ENCODE measurements around the gene SMIM41. TPM values are rescaled to one million over a fixed set of nuclear protein-coding genes. Genes with fewer than 3 reads are reported as not detected.

The SMIM41 gene
- total RNA-seq, 2 experiments from 2014 or later = not detected

DNA sequence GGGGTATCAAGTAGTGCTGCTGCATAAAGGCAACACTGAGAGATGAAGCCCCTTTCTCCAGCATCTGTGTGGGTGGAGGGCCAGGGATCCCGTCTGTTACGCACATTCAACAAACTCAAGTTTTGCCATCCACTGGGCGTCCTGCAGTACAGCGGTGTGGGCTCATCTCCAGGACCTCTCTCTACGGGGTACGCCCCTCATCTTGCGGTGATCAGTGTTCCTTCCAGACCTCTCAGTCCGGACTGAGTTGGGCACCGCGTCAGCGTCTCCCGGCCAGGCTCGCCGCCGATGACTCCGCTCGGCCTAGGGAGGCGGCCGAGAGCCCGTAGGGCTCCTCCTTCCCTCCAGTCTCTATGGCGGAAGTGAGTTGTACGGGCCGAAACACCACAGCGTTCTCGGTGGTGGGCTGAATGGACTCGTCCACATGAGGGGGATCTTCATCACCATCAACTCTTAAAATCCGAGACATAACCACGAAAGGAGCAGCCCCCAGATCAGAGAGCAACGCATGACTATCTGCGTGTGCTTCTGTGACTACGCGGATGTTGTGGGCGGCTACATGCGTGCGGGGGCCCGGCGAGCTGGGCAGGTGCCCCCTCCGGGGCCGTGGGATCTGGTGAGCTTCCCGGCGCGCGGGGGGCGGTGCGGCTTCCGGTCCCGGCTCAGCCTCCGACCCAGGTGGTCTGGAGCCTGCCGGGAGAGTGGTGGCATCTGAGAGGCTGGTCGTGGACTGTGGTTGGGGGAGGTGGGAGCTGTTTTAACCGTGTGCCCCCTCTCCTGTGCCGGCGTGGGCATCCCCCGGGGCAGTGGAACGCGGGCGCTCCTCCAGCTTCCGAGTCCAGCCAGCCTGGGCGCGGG is 9.9 kb upstream of the SMIM41 start, which contains the start of gene ATG101:
TSS of gene ATG101 (plus strand) at position 652 of the 858 bp plus-strand sequence. CDS start 3,673 bp downstream, outside the sequence.
- Mint-ChIP-seq H3K36me3 (peaks cover 25% of the 10 kb centered on the region), H3K27ac (peak within 1 kb of the TSS; percentile 98), H3K4me1 (peaks cover 39% of the 10 kb centered on the region), H3K27me3 (no peaks in the 10 kb centered on the region), H3K9me3 (no peaks in the 10 kb centered on the region), H3K4me3 (peak within 1 kb of the TSS; percentile 89)
- peak; percentile 90 for DNase-seq

DNA sequence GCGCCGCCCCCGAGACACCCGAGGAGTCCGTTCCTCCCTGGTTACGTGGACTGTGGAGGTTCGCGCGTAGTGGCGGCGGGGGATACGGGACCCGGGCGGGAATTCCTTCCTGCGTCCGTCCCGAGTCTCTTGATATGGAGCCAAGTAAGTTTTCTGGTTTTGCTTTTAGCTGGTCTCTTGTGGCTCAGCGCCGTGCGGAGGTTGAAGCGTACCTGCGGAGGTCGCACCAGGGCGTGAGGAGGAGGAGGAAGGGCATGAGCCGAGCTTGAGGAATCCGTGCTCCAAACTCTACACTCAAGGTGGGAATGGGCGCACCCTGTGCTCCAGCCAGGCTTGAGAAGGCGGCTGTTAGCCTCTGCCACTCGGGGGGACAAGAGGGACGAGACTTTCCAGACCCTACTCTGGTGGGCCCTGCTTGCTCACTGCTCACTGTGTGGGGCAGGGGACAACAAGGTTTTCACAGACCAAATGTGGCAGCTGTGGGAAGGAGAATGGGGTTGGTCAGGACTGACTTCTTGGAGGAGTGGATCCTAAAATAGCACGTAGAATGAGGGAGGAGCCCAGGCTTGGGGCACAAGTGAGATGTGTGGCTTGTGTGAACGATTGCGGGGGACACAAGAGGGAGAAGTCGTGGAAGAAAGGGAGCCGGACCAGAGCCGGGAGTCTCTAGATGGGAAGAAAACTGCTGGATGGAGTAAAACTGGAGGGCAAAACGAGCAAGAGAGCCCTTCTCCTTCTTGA is 9.1 kb upstream of the SMIM41 start:
- H3K4me1 Mint-ChIP-seq = peaks cover 39% of the 10 kb centered on the region
- H3K27ac Mint-ChIP-seq = peak overlapping the region; percentile 98
- no peak for DNase-seq
- no peaks in the 10 kb centered on the region for H3K27me3 Mint-ChIP-seq
- H3K4me3 Mint-ChIP-seq = peak overlapping the region; percentile 89
- H3K9me3 Mint-ChIP-seq = no peaks in the 10 kb centered on the region
- H3K36me3 Mint-ChIP-seq = peaks cover 30% of the 10 kb centered on the region

DNA sequence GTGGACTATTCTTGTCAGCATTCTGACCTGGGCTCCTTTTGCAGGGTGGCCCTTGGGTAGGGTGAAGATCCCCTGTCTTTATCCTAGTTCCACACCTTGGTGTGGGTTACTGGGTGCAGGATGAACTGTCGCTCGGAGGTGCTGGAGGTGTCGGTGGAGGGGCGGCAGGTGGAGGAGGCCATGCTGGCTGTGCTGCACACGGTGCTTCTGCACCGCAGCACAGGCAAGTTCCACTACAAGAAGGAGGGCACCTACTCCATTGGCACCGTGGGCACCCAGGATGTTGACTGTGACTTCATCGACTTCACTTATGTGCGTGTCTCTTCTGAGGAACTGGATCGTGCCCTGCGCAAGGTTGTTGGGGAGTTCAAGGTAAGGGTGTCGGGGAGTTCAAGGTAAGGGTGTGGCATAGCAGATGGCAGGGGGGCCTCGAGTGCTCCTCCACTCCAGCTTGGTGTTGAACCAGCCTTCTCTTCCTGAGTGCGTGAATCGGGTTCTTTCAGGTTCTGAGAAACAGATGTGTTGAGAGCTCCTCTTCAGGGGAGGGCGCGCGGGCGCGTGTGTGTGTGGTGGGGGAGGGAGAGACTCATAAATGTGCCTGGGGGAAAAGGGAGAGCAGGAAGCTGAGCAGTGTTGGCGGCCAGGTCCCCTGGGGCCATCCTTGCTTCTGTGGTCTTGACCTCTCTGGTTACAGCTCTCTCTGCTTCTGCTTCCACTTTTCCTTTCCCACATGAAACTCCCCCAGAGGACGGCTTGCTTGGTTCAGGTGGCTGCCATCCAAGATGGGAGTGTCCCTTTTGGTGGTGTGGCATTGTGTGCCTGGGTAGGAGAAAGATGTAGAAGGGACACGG is 5.7 kb upstream of the SMIM41 start:
- H3K36me3 Mint-ChIP-seq = peaks cover 40% of the 10 kb centered on the region
- peaks cover 39% of the 10 kb centered on the region for H3K4me1 Mint-ChIP-seq
- H3K27me3 Mint-ChIP-seq = no peaks in the 10 kb centered on the region
- no peak overlapping the region for H3K4me3 Mint-ChIP-seq
- H3K27ac Mint-ChIP-seq = peak overlapping the region; percentile 61
- no peak for DNase-seq
- no peaks in the 10 kb centered on the region for H3K9me3 Mint-ChIP-seq

DNA sequence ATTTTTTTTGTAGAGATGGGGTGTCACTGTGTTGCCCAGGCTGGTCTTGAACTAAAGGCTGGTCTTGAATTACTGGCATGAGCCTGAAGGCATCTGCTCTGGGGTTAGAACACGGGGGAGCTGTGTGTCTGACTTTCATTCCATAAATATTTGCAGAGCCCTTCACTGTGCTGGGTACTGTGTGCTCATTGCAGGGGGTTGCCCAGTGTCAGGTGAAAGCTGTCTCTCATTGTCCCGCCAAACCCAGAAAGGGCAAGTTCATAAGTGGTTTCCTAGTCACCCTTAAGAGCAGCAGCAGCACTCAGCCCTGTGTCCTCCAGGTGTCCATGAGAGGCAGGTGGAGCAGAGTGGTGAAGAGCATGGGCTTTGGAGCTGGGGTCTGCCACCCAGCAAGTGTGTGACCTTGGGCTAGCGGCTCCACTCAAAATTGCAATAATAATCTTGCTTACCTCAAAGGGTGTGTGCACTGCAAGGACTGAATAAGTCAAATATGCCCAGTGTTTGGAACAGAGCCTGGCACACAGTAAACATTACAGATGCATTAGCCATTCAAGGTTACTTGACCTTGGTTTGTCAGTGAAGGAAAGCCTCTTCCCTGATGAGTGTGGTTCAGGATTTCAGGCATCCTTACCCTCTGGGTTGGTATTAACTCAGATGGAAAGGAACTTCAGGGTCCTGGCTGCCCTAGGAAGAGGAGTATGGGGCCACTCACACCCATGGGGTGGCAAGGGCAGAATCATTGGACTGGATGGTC is 4.4 kb upstream of the SMIM41 start:
- no peak overlapping the region for H3K4me3 Mint-ChIP-seq
- no peaks in the 10 kb centered on the region for H3K27me3 Mint-ChIP-seq
- no peak for DNase-seq
- no peak overlapping the region for H3K27ac Mint-ChIP-seq
- no peaks in the 10 kb centered on the region for H3K9me3 Mint-ChIP-seq
- peaks cover 33% of the 10 kb centered on the region for H3K4me1 Mint-ChIP-seq
- peaks cover 40% of the 10 kb centered on the region for H3K36me3 Mint-ChIP-seq

DNA sequence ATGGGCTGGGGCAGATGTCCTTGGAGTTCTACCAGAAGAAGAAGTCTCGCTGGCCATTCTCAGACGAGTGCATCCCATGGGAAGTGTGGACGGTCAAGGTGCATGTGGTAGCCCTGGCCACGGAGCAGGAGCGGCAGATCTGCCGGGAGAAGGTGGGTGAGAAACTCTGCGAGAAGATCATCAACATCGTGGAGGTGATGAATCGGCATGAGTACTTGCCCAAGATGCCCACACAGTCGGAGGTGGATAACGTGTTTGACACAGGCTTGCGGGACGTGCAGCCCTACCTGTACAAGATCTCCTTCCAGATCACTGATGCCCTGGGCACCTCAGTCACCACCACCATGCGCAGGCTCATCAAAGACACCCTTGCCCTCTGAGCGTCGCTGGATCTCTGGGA is 2.7 kb upstream of the SMIM41 start:
- Mint-ChIP-seq H3K36me3 (peaks cover 32% of the 10 kb centered on the region), H3K27ac (no peak overlapping the region), H3K27me3 (no peaks in the 10 kb centered on the region), H3K9me3 (no peaks in the 10 kb centered on the region), H3K4me1 (peaks cover 25% of the 10 kb centered on the region), H3K4me3 (no peak overlapping the region)
- DNase-seq = no peak

DNA sequence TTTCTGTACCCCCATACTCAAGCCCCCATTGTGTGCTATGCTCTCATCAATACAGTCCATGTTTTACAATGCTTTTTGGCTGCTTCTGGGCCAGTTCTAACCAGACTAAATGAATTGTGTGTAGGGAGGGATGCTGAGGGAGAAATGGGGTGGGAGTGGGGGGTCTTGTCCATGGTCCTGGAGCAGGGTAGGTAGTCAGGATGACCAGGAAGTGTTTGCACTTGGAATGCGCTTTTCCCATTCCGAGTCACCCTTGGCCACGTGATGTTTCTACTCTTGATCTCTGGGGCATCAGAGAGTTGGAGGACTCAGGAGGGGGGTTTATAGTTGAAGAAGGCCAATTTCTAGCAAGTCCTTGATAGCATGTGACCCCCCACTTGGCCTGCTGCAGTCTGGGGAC is 1.2 kb upstream of the SMIM41 start:
- Mint-ChIP-seq H3K4me1 (peaks cover 17% of the 10 kb centered on the region), H3K27ac (no peak overlapping the region)
- no peak for DNase-seq

DNA sequence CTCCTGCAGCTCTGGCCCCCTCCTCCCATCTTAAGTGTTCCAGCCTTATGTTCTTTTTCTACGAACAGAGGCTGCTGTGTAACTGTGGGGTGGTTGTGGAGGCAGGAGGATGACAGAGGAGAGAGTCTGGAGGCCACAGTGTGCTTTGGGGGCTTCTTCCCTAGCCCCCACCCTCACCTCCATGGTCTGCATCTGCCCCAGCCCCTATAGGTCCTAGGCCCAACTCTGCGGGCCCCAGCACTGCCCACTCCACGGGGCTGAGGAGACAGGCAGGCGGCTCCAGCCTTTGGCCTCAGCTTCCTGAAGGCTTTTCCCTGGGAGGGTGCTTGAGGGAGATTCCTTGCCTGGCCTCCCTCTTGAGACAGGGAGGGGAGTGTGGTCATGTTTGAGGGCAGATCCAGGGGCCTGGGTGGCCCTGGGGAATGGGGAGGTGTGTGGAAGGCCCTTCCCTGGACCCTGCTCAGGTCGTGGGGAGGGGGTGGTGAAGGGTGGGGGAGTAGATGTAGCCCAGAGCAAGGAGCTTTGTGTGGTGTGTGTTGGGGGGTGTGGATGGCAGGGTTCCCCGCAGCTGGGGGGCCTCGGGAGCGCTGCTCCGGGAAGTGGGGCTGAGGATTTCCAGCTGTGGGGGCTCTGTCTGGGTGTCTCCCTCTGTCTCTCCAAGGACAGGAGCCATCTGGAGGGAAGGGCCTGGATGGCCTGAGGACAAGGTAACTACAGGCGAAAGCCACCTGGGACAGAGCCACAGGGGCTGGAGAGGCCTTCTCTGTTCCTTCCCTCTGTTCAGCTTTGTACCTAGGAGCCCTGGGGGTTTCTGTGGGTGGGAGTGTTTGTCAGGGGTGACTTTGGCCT is 1.1 kb downstream of the SMIM41 start:
- H3K36me3 Mint-ChIP-seq = peaks cover 10% of the 10 kb centered on the region
- H3K4me3 Mint-ChIP-seq = no peak overlapping the region
- H3K27ac Mint-ChIP-seq = no peak overlapping the region
- no peaks in the 10 kb centered on the region for H3K9me3 Mint-ChIP-seq
- peaks cover 9% of the 10 kb centered on the region for H3K4me1 Mint-ChIP-seq
- no peaks in the 10 kb centered on the region for H3K27me3 Mint-ChIP-seq
- DNase-seq = no peak

More for the DNA sequence above, 1.2 kb upstream of the SMIM41 start:
- Mint-ChIP-seq H3K9me3 (no peaks in the 10 kb centered on the region), H3K36me3 (peaks cover 22% of the 10 kb centered on the region), H3K27me3 (no peaks in the 10 kb centered on the region), H3K4me3 (no peak overlapping the region)

DNA sequence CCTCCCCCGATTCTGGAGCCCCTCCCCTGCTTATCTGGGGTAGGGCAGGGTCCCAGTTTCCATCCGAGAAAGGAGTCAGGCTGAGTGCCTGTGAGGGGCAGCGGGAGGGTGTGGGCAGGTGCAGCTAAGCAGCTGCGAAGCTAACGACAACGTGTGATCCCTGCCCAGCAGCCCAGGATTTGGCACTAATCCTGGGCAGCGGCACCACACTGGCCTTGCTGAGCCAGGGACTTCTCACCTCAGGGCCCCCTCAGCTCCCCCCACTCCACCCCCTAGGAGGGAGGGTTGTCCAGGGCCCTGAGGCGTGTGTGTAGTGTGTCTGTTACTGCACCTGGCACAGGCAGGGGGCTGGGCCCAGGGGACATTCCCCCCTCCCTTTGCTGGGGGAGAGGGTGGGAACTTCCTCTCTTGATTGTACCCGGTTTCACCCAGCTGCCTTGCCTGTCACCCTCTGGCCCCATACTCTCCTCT is 1.8 kb downstream of the SMIM41 start:
- peaks cover 5% of the 10 kb centered on the region for H3K36me3 Mint-ChIP-seq
- H3K9me3 Mint-ChIP-seq = no peaks in the 10 kb centered on the region
- H3K27ac Mint-ChIP-seq = no peak overlapping the region
- no peak overlapping the region for H3K4me3 Mint-ChIP-seq
- H3K4me1 Mint-ChIP-seq = peaks cover 9% of the 10 kb centered on the region
- DNase-seq = peak; percentile 10
- H3K27me3 Mint-ChIP-seq = no peaks in the 10 kb centered on the region

DNA sequence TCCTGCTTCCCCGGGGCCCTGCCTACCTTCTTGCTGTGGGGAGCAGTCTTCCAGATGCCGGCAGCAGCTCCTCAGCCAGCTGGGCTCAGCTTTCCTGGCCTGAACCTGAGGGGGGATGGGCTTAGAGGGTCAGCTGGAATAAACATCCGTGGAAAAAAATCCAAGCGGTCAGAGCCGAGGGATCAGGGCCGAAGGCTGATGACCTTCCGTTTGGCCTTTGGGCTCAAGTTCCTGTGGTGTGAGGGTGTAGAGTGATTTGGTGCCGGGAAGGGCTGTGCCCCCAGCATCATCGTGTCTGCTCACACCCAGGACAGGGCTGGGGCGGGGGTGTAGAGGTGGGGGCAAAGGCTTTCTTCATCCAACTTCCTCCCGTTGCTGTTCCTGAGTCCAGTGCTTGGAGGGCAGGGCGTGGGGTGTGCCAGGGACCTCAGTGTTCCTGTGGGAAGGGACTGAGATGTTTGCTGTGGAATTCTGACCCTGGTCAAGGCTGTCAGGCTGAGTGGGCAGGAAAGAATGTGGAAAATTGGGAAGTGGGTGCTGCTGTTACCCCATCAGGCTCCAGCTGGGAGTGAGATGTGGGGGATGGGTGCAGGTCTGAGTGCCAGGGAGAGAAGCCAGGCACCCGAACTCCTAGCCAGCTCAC is 2.6 kb downstream of the SMIM41 start:
- Mint-ChIP-seq H3K4me3 (no peak overlapping the region), H3K27me3 (peaks cover 2% of the 10 kb centered on the region)

DNA sequence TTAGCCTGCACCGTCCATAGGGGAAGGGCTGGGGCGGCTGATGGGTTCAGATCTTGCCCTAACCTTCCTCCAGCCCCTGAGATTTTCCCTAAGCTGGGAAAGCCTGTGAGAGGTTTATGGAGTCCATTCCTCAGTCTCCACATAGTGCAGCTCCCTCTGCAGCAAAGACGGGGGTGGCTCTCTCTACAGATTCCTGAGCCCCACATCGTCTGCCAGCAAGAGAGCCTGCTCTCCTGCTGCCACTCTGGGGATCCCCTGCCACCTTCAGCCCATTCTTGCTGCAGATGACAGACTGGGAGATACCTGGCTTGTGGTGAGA is 3.1 kb downstream of the SMIM41 start:
- peaks cover 9% of the 10 kb centered on the region for H3K4me1 Mint-ChIP-seq
- no peak overlapping the region for H3K4me3 Mint-ChIP-seq
- H3K27me3 Mint-ChIP-seq = peaks cover 4% of the 10 kb centered on the region
- no peak overlapping the region for H3K27ac Mint-ChIP-seq
- H3K9me3 Mint-ChIP-seq = no peaks in the 10 kb centered on the region
- no peaks in the 10 kb centered on the region for H3K36me3 Mint-ChIP-seq
- DNase-seq = no peak

More for the DNA sequence above, 2.6 kb downstream of the SMIM41 start:
- Mint-ChIP-seq H3K4me1 (peaks cover 9% of the 10 kb centered on the region), H3K36me3 (no peaks in the 10 kb centered on the region), H3K9me3 (no peaks in the 10 kb centered on the region), H3K27ac (no peak overlapping the region)
- DNase-seq = no peak

DNA sequence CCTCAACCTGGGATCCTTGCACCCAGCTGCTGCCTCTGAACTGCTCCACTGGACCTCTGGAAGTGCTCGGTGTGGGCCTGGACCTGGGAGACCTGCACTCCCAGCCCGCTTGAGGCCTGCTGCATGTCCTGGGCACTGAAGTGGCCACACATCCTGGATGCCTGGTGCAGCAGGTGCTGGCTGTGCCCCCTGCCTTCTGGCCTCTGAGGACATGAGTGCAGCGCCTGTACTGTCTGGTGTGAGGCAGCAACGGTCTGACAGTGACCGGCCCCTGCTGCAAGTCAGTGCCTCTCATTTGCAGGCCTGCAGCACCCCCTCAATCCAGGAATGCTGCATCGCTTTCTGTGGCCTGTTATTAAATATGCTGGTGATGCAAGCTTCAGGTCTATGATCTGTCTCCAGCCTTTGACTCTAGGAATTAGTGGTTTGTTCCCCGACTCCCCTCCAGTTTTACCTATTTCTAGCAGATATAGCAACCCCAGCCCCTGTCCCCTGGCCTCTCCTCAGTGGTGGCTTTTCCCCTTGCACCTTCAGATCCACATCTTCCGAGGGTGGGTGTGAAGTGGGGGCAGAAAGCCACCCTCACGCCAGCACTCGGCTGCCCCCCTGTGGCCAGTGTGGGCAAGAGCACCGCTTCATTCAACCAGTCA is 3.6 kb downstream of the SMIM41 start:
- Mint-ChIP-seq H3K4me1 (peaks cover 9% of the 10 kb centered on the region), H3K27ac (no peak overlapping the region), H3K9me3 (no peaks in the 10 kb centered on the region), H3K36me3 (no peaks in the 10 kb centered on the region), H3K4me3 (no peak overlapping the region), H3K27me3 (peaks cover 9% of the 10 kb centered on the region)
- DNase-seq = peak; percentile 71

DNA sequence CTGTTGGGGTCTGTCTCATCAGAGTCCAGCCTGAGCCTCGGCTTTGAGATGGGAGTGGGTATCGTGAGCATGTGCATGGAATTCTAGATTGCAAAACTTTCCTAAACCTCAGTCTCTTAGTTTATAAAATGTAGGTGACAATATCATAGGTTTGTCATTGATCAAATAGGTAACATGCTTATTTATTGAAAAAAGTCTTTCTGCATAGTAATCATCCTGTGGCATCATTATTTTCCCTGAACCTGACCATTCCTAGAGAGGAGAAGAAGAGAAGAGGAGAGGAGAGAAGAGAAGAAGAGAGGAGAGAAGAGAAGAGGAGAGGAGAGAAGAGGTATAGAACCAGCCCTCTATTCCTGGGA is 4.1 kb downstream of the SMIM41 start:
- Mint-ChIP-seq H3K9me3 (no peaks in the 10 kb centered on the region), H3K27ac (no peak overlapping the region), H3K4me3 (no peak overlapping the region), H3K4me1 (peaks cover 9% of the 10 kb centered on the region), H3K36me3 (no peaks in the 10 kb centered on the region), H3K27me3 (peaks cover 14% of the 10 kb centered on the region)
- DNase-seq = no peak

All from activated naive CD8-positive, alpha-beta T cell treated with anti-CD3 and anti-CD28 coated beads for 36 hours (primary cell).